ENCODE data around the gene KAZN. TPM values are rescaled to one million over a fixed set of nuclear protein-coding genes. Genes with fewer than 3 reads are reported as not detected.
A peak's percentile ranks its signal among the peaks of the same experiment; 100 is the strongest.

Gene KAZN
- total and polyA plus RNA-seq, 2 donors (not counting 1 experiment from before 2014, with no cell fraction given), result 3.4 to 5.0 TPM

DNA sequence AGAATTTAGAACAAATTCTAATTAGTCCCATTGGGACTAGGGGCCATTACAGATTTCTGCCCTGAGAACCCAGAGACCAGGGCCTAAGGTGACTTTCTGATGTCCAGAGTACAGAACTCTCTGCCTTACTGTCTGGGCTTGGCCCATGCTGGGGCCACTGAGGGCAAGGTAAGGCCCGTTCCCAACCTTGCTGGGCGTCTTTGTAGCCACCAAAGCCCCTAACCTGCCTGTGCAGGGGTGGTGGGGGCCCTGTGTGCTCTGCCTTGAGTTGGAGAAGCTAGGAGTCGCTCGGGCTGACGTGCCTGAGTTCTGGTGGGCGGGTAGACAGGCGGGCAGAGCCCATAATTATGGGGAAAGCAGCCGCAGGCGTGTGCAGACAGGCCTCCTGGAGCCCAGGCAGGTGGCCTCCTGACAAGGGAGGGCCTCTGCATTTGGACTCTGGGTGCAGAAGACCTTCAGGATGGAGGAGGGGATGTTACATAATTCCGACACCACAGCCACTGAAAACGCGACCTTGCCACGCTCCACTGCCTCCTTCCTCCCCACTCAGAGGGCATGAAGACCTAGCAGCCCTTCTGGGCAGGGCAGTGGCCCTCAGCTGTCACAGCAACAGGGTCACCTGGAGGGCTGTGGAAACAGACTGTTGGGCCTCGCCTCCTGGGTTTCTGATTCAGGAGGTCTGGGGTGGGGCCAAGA is 315.1 kb downstream of the KAZN start:
- TF ChIP-seq, protein P1, sequence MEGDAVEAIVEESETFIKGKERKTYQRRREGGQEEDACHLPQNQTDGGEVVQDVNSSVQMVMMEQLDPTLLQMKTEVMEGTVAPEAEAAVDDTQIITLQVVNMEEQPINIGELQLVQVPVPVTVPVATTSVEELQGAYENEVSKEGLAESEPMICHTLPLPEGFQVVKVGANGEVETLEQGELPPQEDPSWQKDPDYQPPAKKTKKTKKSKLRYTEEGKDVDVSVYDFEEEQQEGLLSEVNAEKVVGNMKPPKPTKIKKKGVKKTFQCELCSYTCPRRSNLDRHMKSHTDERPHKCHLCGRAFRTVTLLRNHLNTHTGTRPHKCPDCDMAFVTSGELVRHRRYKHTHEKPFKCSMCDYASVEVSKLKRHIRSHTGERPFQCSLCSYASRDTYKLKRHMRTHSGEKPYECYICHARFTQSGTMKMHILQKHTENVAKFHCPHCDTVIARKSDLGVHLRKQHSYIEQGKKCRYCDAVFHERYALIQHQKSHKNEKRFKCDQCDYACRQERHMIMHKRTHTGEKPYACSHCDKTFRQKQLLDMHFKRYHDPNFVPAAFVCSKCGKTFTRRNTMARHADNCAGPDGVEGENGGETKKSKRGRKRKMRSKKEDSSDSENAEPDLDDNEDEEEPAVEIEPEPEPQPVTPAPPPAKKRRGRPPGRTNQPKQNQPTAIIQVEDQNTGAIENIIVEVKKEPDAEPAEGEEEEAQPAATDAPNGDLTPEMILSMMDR (conservative IDR thresholded peaks at IDR 0.05 in 1 of 2, IDR thresholded peaks at IDR 0.05 in 1 of 2; ENCODE audit: low read depth in 1 of 2, low read length in 2 of 2), result no peak
- TF ChIP-seq EZH2 (IDR thresholded peaks at IDR 0.05; ENCODE audit: low read length, missing control alignments), result no peak
- no peak overlapping the region for H3K9ac ChIP-seq (ENCODE audit: insufficient read depth, low read length)
- H3K4me1 ChIP-seq (ENCODE audit: control insufficient read depth, extremely low read depth, insufficient read depth, low read length), result no peaks in the 10 kb centered on the region
- no peak for DNase-seq (ENCODE audit: low read depth in 2 of 2)
- H2AFZ ChIP-seq (ENCODE audit: low read length), result no peak overlapping the region
- H3K79me2 ChIP-seq (ENCODE audit: control insufficient read depth, insufficient read depth, low read length), result no peaks in the 10 kb centered on the region
- no peaks in the 10 kb centered on the region for H3K9me3 ChIP-seq (ENCODE audit: control insufficient read depth, insufficient read depth, low read depth, low read length)
- H3K27me3 ChIP-seq (ENCODE audit: control insufficient read depth, insufficient read depth, low read length), result no peaks in the 10 kb centered on the region
- H3K4me3 ChIP-seq (replicated peaks in 1 of 4; ENCODE audit: control extremely low read depth in 1 of 4, insufficient read depth in 1 of 4, low read depth in 3 of 4, low read length in 4 of 4), result no peak overlapping the region
- no peak overlapping the region for H3K4me2 ChIP-seq (ENCODE audit: extremely low read depth, insufficient read depth, low read length)
- H3K36me3 ChIP-seq (ENCODE audit: control insufficient read depth, insufficient read depth, low read length), result no peaks in the 10 kb centered on the region
- H4K20me1 ChIP-seq (ENCODE audit: control insufficient read depth, extremely low read depth, insufficient read depth, low read length), result no peaks in the 10 kb centered on the region
- H3K27ac ChIP-seq (ENCODE audit: insufficient read depth, low read length), result no peak overlapping the region

DNA sequence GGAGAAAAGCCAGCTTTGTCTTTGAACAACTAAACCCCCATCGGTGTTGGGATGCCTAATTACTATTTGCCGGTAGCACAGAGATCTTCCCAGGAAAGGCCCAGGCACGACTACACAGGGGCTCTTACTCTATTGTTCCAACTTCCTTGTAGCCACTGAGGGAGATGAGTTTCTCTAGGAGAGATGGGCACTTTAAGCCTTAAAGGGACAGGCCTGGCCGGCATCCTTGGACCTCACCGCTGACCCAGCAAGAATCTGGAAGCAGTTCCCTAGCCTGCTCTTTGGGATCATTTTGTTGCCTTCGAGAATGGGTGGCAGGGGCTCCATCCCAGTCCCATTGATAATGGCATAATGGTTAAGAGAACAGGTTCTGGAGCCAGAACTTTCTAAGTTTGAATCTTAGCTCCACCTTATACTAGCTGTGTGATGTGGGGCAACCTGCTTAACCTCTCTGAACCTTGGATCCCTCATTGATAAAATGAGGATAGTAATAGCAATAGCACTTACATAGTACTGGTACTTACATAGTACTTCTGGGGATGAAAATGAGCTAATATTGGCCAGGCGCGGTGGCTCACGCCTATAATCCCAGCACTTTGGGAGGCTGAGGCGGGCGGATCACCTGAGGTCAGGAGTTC is 316.0 kb downstream of the KAZN start:
- no peaks in the 10 kb centered on the region for H3K4me1 ChIP-seq (ENCODE audit: control insufficient read depth, extremely low read depth, insufficient read depth, low read length)
- H4K20me1 ChIP-seq (ENCODE audit: control insufficient read depth, extremely low read depth, insufficient read depth, low read length), result no peaks in the 10 kb centered on the region
- no peak overlapping the region for H3K27ac ChIP-seq (ENCODE audit: insufficient read depth, low read length)
- H3K9ac ChIP-seq (ENCODE audit: insufficient read depth, low read length), result no peak overlapping the region
- TF ChIP-seq EZH2 (IDR thresholded peaks at IDR 0.05; ENCODE audit: low read length, missing control alignments), result no peak
- TF ChIP-seq, protein P1 (conservative IDR thresholded peaks at IDR 0.05 in 1 of 2, IDR thresholded peaks at IDR 0.05 in 1 of 2; ENCODE audit: low read depth in 1 of 2, low read length in 2 of 2), result no peak
- no peaks in the 10 kb centered on the region for H3K36me3 ChIP-seq (ENCODE audit: control insufficient read depth, insufficient read depth, low read length)
- no peak overlapping the region for H3K4me3 ChIP-seq (replicated peaks in 1 of 4; ENCODE audit: control extremely low read depth in 1 of 4, insufficient read depth in 1 of 4, low read depth in 3 of 4, low read length in 4 of 4)
- no peak overlapping the region for H2AFZ ChIP-seq (ENCODE audit: low read length)
- DNase-seq (ENCODE audit: low read depth in 2 of 2), result no peak
- H3K79me2 ChIP-seq (ENCODE audit: control insufficient read depth, insufficient read depth, low read length), result no peaks in the 10 kb centered on the region
- no peaks in the 10 kb centered on the region for H3K27me3 ChIP-seq (ENCODE audit: control insufficient read depth, insufficient read depth, low read length)
- H3K9me3 ChIP-seq (ENCODE audit: control insufficient read depth, insufficient read depth, low read depth, low read length), result no peaks in the 10 kb centered on the region
- no peak overlapping the region for H3K4me2 ChIP-seq (ENCODE audit: extremely low read depth, insufficient read depth, low read length)

DNA sequence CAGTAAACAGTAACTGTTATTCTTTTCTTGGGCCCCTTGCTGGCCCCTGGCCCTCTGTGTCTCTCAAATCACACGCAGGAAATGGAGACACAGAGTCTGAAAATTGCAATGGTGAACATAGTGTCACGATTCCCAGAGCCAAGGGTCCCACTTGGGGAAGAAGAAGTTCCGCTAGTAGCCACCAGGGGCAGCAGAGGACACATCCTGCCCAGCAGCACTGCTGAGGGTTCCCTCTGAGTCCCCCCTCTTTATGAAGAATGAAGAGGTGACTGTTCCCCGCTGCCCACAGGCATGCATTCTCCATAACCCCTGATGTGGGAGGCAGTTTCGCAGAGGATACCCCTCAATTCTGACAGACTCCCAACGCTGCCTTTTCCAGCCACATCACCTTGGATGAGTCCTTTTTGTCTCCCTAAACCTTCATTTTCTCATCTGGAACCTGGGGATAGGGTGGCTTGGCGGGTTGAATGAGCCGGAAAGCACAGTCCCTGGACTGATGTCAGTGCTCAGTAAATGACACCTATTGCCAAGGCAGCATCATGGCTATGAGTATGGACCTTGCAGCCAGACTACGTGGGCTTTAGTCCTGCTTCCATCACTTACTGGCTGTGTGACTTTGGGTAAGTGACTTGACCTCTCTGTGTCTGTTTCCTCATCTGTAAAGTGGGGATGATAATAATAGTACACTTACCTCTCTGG is 317.0 kb downstream of the KAZN start:
- DNase-seq (ENCODE audit: low read depth in 2 of 2), result peak in 1 of 2 donors; percentile 49

More for the DNA sequence above, 317.0 kb downstream of the KAZN start:
- Histone ChIP-seq H3K4me2 (ENCODE audit: extremely low read depth, insufficient read depth, low read length) (no peak overlapping the region), H2AFZ (ENCODE audit: low read length) (no peak overlapping the region), H3K9ac (ENCODE audit: insufficient read depth, low read length) (no peak overlapping the region), H3K9me3 (ENCODE audit: control insufficient read depth, insufficient read depth, low read depth, low read length) (no peaks in the 10 kb centered on the region), H3K79me2 (ENCODE audit: control insufficient read depth, insufficient read depth, low read length) (no peaks in the 10 kb centered on the region), H3K4me3 (replicated peaks in 1 of 4; ENCODE audit: control extremely low read depth in 1 of 4, insufficient read depth in 1 of 4, low read depth in 3 of 4, low read length in 4 of 4) (no peak overlapping the region), H4K20me1 (ENCODE audit: control insufficient read depth, extremely low read depth, insufficient read depth, low read length) (no peaks in the 10 kb centered on the region), H3K27me3 (ENCODE audit: control insufficient read depth, insufficient read depth, low read length) (no peaks in the 10 kb centered on the region), H3K27ac (ENCODE audit: insufficient read depth, low read length) (no peak overlapping the region), H3K4me1 (ENCODE audit: control insufficient read depth, extremely low read depth, insufficient read depth, low read length) (no peaks in the 10 kb centered on the region), H3K36me3 (ENCODE audit: control insufficient read depth, insufficient read depth, low read length) (no peaks in the 10 kb centered on the region)
- TF ChIP-seq, protein P1 (conservative IDR thresholded peaks at IDR 0.05 in 1 of 2, IDR thresholded peaks at IDR 0.05 in 1 of 2; ENCODE audit: low read depth in 1 of 2, low read length in 2 of 2), result peak; percentile 90 to 98
- TF ChIP-seq EZH2 (IDR thresholded peaks at IDR 0.05; ENCODE audit: low read length, missing control alignments), result no peak

Measured in fibroblast of lung (primary cell).